Middle frontal gyrus (tissue), 1 donor: ENCODE measurements around the gene MAP4K3.

Experiments
- DNase-seq: peaks from one replicate; pipeline ENCODE4 v3.0.0-alpha.2; 2015; ENCODE audit warnings: low spot score; ENCODE audit errors: extremely low spot score

Gene MAP4K3

GRCh38 chr2:39445934-39446333 lies 8.8 kb upstream of the MAP4K3 start:
- no peak for DNase-seq

- DNase-seq = no peak
Measured at GRCh38 chr2:39443009-39443408, 5.9 kb upstream of the MAP4K3 start.

- no peak for DNase-seq
Measured at GRCh38 chr2:39437522-39438296, 624 bp upstream of the MAP4K3 start.

GRCh38 chr2:39435741-39436591 lies 1.1 kb downstream of the MAP4K3 start:
- no peak for DNase-seq

GRCh38 chr2:39435234-39435633 lies 1.9 kb downstream of the MAP4K3 start:
- no peak for DNase-seq

DNA sequence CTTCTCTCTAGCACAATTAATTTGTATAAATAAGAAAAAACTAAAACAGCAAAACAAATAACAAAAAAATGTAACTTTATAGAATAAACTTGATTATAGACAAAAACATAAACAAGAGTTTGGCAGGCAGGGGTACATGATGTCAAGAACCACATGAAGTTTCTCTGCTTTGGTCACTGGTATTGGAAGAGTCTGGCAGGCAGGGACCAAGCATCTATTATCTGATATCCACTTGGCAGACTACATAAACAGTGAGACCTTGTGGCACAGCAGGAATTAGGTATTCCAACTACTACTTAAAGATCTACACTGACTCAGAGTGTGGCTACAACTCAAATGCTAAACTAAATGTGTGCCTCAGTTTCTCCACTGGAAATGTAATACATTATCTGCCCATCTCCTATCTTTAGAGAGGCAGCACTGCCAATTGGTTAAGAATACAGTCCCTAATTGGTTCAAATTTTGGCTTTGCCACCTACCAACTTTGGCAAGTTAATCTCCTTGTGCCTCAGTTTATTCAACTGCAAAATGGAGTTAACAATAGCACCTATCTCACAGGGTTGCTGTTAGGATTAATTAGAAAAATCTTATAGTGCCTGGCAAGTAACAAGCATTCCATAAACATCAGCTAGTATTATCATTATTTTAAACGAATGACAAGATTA lies 2.7 kb downstream of the MAP4K3 start:
- no peak for DNase-seq

DNA sequence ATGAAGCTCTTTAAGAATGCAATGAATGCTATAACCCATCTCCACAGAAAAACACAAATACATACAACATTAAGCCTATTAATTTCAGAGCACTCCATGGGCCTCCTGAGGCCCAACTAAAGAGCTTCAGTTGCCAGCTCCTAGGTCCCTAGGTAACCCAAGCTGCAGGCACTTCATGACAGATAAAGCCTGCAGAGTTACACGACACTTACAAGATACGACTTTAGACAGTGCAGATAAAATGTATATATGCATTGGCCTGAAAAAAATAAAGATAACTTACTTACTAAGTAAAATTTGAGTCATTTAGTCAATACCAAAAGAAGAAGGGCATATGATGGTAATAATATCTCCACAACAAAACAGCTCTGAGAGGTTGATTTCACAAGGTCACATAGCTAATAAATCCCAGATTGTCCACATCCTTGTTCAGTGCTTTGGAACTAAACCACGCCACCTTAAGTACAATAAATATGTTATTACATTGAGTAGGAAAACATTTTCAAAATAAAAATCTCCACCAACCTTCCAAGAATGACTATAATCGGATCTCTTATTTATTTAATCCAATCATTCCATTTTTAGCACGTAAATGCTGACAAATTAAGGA lies 3.4 kb downstream of the MAP4K3 start:
- DNase-seq = no peak

DNA sequence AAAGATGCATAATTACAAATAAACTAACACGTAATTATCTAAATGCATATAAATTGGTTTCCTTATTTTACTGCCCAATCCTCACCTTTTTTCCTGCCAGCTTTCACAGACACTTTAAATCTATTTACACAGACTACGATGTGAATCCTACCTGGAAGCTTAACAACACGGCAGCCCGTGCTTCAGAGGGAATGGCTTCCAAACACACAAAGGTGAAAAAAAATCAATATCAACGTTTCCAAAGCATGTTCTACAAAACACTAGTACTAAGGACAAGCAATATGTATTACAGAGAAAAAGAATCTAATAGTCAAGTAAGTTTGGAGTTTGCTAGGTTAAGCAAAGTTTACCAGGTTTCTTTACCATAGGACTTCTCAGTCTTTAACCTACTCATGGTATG lies 4.4 kb downstream of the MAP4K3 start:
- no peak for DNase-seq

DNA sequence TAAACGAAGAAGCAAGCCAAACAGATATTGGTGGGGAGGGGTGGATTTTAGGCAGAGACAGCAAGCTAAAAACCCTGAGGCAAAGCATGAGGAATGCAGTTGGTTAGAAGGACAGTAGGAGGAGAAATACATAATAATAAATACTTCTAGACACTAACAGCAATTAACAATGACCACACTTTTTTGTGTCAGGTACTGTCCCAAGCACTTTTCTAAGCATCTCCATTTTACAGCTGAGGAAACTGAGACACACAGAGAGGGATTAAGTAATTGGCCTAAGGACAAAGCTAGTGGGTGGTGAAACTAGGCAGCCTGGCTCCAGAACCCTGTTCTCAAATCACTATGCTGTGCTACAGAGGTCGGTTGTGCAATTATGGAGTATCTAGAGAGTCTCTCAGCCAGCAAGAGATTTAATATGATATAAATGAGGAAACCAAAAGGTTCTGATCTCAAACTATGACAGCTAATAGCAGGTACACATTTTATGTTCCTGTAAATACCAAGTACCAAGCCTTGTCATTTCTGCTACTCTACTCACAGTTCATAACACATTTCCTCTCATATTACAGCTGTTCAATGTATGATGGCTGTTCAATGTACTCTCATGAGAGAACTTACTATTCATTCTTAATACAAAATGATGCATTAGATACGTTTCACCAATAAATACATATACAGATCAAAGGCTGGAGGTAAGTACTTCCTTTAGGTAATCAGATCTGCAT lies 5.3 kb downstream of the MAP4K3 start:
- no peak for DNase-seq

DNA sequence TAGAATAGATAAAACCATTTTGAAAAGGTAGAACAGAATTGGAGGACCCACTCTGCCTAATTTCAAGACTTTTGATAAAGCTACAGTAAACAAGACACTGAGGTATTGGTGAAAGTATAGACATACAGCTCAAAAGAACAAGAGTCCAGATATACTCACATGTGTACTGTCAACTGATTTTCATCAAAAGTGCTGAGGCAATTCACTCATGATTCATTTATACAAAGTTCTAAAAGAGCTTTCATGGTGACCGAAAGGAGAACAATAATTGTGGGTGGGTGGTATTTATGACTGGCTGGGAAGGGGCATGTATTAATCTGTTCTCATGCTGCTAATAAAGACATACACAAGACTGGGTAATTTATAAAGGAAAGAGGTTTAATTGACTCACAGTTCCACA lies 7.3 kb downstream of the MAP4K3 start:
- no peak for DNase-seq

DNA sequence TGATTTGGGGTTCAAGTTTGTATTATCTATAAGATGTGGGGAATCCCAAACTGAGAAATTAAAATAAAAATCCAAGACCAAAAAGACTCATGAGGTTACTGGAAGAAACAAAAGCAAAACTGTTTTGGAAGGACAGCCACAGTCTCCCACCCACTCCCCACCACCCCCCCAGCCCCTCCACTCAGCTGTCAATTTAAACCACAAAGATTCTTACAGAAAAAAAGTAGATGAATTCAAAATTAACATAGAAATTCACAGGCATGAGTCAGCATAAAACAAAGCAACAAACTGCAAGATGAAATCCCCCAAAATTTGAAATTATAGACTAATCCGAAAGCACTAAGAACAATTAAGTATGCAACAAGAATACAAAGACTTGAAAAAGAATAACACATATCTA lies 12.1 kb downstream of the MAP4K3 start:
- DNase-seq = no peak

DNA sequence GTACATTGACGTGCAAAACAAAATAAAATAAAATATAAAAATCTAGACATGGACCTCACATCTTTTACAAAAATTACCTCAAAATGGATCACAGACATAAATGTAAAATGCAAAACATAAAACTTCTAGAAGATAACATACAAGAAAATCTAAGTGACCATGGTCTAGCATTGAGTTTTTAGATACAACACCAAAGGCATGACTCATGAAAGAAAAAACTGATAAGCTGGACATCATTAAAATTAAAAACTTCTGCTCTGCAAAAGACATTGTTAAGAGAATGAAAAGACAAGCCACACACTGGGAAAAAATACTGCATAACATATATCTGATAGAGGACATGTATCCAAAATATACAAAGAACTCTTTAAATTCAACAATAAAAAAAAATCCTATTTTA lies 14.4 kb downstream of the MAP4K3 start:
- no peak for DNase-seq

- DNase-seq = no peak
Measured at GRCh38 chr2:39421354-39421753, 15.7 kb downstream of the MAP4K3 start.

DNA sequence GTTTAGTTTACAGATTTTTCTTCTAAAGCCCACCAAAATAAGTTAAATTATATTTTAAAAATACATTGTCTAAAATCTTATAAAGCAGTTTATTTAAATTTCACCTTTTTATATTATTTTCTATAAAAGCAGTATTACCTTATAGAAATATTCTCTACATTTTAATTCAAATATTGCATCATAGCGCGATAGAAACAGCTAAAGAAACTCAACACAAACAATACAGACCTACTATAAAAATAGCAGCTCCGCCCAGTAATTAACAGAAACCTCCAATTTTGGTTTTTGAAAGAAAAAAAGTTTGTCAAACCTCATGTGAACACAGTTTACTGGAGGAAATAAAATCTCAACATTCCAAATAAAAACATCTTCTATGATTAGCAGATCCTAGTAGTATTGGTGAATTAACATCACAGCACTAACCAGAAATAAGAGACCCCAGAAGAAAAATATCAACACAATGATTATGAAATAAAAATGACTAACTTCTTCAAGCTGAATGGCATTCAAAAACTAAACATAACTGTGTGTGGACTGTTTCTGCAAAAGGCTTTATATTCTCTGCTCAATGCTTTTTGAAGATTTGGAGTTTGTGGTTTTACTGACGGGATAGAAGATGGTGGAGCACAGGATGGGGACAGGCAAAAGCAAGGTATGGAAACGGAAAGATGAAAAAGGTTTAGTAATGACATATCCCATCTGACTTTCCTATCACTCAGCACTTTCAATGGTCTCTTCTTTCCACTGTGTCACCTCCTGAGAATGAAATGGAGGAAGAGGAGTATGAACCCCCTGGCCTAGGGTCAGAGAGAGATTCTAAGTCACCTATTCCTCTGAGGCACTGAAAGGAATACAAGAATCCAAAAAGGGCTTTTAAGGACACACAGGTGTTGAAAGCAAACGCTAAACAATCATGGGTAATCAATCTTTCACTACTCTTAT lies 17.5 kb downstream of the MAP4K3 start:
- DNase-seq = no peak

DNA sequence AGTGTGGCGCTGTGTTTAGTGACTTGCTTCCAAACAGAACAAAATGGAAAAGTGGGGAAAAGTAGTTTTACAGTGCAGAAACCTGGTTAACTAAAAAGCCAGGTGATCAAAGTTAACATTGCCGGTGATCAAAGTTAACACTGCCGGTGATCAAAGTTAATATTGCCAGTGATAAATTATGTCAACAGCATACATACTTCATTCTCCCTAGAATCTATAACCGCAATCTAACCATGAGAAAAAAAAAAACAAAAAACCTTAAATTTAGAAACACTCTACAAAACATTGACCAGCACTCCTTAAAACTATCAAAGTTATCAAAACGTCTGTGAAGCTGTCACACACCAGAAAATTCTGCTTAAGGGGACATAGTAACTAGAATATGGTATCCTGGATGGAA lies 18.6 kb downstream of the MAP4K3 start:
- DNase-seq = no peak

- DNase-seq = no peak
Measured at GRCh38 chr2:39416140-39416539, 20.9 kb downstream of the MAP4K3 start.

DNA sequence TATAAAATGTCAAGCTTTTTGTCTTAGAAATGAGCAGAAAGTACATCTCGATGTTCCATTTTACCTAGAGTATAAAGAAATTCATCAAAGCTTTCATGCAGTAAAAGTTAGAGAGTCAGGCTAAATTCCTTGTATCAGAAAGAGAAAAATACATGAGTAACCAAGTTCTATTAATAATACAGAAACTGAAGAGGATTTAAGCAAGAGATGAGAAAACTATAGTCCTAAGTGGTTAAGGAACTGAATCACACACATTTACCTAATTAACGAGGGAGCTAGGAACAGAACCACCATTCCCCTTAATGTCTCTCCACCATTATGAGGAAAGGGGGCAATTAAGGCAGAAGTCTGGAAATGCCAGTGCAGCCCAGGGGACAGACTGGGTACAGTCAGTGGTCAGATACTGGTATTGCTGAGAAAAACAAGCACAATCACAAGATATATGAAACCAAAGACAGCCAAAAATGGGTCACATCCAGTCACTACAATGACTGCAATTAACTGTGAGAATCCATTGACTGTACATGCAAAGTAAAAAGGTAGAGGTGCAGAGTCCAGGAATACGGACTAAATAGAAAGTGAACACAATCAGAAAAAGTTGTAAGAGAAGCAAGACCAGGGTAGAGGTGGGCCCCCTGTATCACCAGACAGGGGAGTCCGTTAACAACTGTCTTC lies 23.9 kb downstream of the MAP4K3 start:
- no peak for DNase-seq

- DNase-seq = no peak
Measured at GRCh38 chr2:39411181-39411944, 25.7 kb downstream of the MAP4K3 start.
